ENCODE results near the gene ARHGEF25. TPM values are rescaled to one million over a fixed set of nuclear protein-coding genes. Genes with fewer than 3 reads are reported as not detected.

Gene ARHGEF25
- total RNA-seq, 2 donors from 2014 or later, result 12.7 to 20.1 TPM

DNA sequence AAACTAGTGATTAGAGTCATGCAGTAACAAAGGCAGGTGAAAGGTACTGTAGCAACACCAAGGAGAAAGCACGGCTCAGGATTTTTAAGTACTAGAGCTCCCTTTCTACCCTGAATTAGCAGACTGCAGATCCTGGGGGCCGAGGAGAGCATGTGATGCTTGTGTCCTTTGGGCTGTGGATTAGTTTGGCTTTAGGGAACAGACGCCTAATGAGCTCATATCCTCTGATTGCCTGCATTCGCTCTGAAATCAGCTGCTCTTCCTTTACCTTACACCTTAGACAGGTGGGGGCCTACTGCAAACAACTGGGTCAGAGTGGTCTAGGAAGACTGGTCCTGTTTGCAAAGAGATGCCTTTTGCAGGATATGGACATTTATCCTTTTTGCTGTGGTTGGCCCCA lies 18.0 kb upstream of the ARHGEF25 start:
- H3K36me3 Mint-ChIP-seq (ENCODE audit: low read depth), result peaks cover 33% of the 10 kb centered on the region
- peaks cover 3% of the 10 kb centered on the region for H3K27me3 Mint-ChIP-seq (ENCODE audit: insufficient read depth)
- Histone ChIP-seq H3K4me1 (ENCODE audit: control insufficient read depth, insufficient read depth, low read length) (peaks cover 6% of the 10 kb centered on the region), H3K27me3 (ENCODE audit: control insufficient read depth, insufficient read depth, low read length, poor library complexity, severe bottlenecking) (peaks cover 12% of the 10 kb centered on the region), H3K9ac (ENCODE audit: extremely low read depth, low read length, poor library complexity, severe bottlenecking) (no peak overlapping the region), H3K27ac (ENCODE audit: low read depth, low read length) (no peak overlapping the region), H3K9me3 (ENCODE audit: control insufficient read depth, low read length) (no peaks in the 10 kb centered on the region), H3K36me3 (ENCODE audit: control insufficient read depth, insufficient read depth, low read length) (peaks cover 30% of the 10 kb centered on the region), H3K4me3 (ENCODE audit: low read length) (no peak overlapping the region)
- H3K4me3 Mint-ChIP-seq, result no peak overlapping the region
- H3K9me3 Mint-ChIP-seq, result no peaks in the 10 kb centered on the region
- peak; percentile 43 for DNase-seq
- TF ChIP-seq, protein P1, sequence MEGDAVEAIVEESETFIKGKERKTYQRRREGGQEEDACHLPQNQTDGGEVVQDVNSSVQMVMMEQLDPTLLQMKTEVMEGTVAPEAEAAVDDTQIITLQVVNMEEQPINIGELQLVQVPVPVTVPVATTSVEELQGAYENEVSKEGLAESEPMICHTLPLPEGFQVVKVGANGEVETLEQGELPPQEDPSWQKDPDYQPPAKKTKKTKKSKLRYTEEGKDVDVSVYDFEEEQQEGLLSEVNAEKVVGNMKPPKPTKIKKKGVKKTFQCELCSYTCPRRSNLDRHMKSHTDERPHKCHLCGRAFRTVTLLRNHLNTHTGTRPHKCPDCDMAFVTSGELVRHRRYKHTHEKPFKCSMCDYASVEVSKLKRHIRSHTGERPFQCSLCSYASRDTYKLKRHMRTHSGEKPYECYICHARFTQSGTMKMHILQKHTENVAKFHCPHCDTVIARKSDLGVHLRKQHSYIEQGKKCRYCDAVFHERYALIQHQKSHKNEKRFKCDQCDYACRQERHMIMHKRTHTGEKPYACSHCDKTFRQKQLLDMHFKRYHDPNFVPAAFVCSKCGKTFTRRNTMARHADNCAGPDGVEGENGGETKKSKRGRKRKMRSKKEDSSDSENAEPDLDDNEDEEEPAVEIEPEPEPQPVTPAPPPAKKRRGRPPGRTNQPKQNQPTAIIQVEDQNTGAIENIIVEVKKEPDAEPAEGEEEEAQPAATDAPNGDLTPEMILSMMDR (conservative IDR thresholded peaks at IDR 0.05), result no peak
- peaks cover 27% of the 10 kb centered on the region for H3K4me1 Mint-ChIP-seq
- H3K27ac Mint-ChIP-seq, result no peak overlapping the region
- WGBS, 2 experiments (ENCODE audit: insufficient coverage in 1 of 2, insufficient read length in 1 of 2), result 73 to 93% methylated on average over 2 to 4 of the region's 4 CpGs

DNA sequence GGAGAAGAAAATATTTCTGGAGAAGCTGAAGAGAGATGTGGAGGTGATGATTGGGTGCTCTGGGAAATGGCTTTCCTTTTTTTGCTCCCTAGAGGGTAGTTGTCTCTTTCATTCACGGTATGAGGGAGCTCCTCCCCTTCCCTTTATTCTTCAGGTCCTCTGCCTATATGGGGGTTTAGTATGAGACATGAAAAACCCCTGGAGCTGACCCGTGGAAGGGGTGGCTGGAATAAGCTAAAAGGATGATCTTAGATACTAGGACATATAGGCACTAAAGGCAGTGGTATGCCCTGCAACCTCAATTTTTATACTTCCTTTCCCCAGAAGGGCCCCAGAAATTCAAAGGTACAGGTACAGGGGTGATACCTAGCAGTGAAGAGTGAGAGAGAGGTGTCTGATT lies 10.8 kb upstream of the ARHGEF25 start:
- H3K4me3 ChIP-seq (ENCODE audit: low read length), result no peak overlapping the region
- no peaks in the 10 kb centered on the region for H3K27me3 ChIP-seq (ENCODE audit: control insufficient read depth, insufficient read depth, low read length, poor library complexity, severe bottlenecking)
- H3K4me1 ChIP-seq (ENCODE audit: control insufficient read depth, insufficient read depth, low read length), result peaks cover 4% of the 10 kb centered on the region
- Mint-ChIP-seq H3K36me3 (ENCODE audit: low read depth) (peaks cover 62% of the 10 kb centered on the region), H3K4me1 (peaks cover 13% of the 10 kb centered on the region), H3K27me3 (ENCODE audit: insufficient read depth) (no peaks in the 10 kb centered on the region), H3K9me3 (no peaks in the 10 kb centered on the region), H3K27ac (no peak overlapping the region), H3K4me3 (no peak overlapping the region)
- TF ChIP-seq, protein P1 (conservative IDR thresholded peaks at IDR 0.05), result no peak
- no peak for DNase-seq
- H3K9me3 ChIP-seq (ENCODE audit: control insufficient read depth, low read length), result no peaks in the 10 kb centered on the region
- H3K36me3 ChIP-seq (ENCODE audit: control insufficient read depth, insufficient read depth, low read length), result peaks cover 64% of the 10 kb centered on the region
- WGBS, 2 experiments (ENCODE audit: insufficient coverage in 1 of 2, insufficient read length in 1 of 2), result no CpG with 5 or more reads among the region's 2 CpGs
- no peak overlapping the region for H3K27ac ChIP-seq (ENCODE audit: low read depth, low read length)
- no peak overlapping the region for H3K9ac ChIP-seq (ENCODE audit: extremely low read depth, low read length, poor library complexity, severe bottlenecking)

DNA sequence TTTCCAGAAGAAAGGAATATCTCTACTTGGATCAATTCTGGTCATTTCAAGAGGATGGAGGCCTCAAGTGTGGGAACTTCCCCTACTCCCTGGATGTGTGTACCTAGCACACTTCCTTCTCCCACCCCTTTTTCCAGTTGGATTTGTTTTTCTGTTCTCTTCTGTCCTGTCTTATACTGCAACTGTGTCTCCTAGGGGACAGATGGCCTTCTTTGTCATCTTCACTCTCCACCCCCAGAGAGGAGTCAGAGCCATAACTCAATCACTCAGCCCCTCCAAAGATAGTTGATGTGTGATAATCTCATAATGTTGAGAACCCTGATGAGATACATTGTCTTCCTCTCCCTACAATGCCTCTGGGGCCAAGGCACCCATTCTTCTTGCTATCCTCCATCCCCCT lies 8.7 kb upstream of the ARHGEF25 start:
- TF ChIP-seq, protein P1 (conservative IDR thresholded peaks at IDR 0.05), result no peak
- no peaks in the 10 kb centered on the region for H3K9me3 Mint-ChIP-seq
- H3K36me3 Mint-ChIP-seq (ENCODE audit: low read depth), result peaks cover 50% of the 10 kb centered on the region
- peaks cover 18% of the 10 kb centered on the region for H3K4me1 Mint-ChIP-seq
- H3K27me3 Mint-ChIP-seq (ENCODE audit: insufficient read depth), result no peaks in the 10 kb centered on the region
- Histone ChIP-seq H3K4me3 (ENCODE audit: low read length) (no peak overlapping the region), H3K9me3 (ENCODE audit: control insufficient read depth, low read length) (no peaks in the 10 kb centered on the region), H3K9ac (ENCODE audit: extremely low read depth, low read length, poor library complexity, severe bottlenecking) (no peak overlapping the region), H3K4me1 (ENCODE audit: control insufficient read depth, insufficient read depth, low read length) (peaks cover 7% of the 10 kb centered on the region), H3K27me3 (ENCODE audit: control insufficient read depth, insufficient read depth, low read length, poor library complexity, severe bottlenecking) (no peaks in the 10 kb centered on the region), H3K36me3 (ENCODE audit: control insufficient read depth, insufficient read depth, low read length) (peaks cover 47% of the 10 kb centered on the region), H3K27ac (ENCODE audit: low read depth, low read length) (no peak overlapping the region)
- no peak overlapping the region for H3K4me3 Mint-ChIP-seq
- no peak for DNase-seq
- H3K27ac Mint-ChIP-seq, result no peak overlapping the region

All from endodermal cell (in vitro differentiated cells).